Stimulated activated naive CD8-positive, alpha-beta T cell treated with anti-CD3 and anti-CD28 coated beads, Interleukin-15, Interleukin-2, amounts not matched to agents 100 ng/mL and 50 ng/mL, for 24 hours (primary cell): ENCODE measurements around the gene UBLCP1.
"Not testable (repeated sequence)": the region's sequence is repeated elsewhere in the genome, so short reads cannot be mapped to it uniquely, and the experiment has no call there.

Experiments used
- H3K27ac Mint-ChIP-seq: one replicate; pipeline ENCODE4 v1.8.0; 2021; ENCODE audit warnings: mild to moderate bottlenecking, mixed read lengths
- H3K27me3 Mint-ChIP-seq: one replicate; pipeline ENCODE4 v1.8.0; 2021; ENCODE audit warnings: mixed read lengths
- H3K36me3 Mint-ChIP-seq: one replicate; pipeline ENCODE4 v1.8.0; 2021; ENCODE audit warnings: low read depth, mixed read lengths
- H3K4me1 Mint-ChIP-seq: one replicate; pipeline ENCODE4 v1.8.0; 2021; ENCODE audit warnings: low read depth, mixed read lengths
- H3K4me3 Mint-ChIP-seq: one replicate; pipeline ENCODE4 v1.8.0; 2021; ENCODE audit warnings: mild to moderate bottlenecking, mixed read lengths
- H3K9me3 Mint-ChIP-seq: one replicate; pipeline ENCODE4 v1.8.0; 2021; ENCODE audit warnings: mixed read lengths

The UBLCP1 gene

DNA sequence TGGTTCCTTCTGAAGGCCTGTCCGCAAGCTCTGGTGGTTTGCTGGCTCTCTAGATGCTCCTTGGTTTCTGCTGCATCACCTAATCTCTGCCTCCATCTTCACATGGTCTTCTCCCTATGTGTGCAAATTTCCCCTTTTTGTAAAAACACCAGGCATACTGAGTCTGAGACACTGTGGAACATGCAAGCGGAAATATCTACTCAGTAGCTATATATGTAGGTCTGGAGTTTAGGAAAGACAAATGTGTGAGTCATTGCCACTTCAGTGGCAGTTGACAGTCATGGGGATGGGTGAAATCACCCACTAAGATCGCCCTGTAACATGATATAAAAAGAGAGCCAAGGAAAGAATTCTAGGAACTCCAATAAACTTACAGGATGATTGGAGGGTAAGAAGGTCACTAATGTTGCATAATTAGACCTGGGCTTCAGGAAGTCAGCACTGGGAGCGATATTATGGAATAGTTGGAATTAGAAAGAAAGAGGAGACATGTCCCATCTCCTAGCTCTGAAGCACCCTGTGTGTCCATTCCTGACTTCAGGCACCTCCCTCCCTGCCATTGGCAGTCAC, 22.7 kb upstream of the UBLCP1 start:
- peak overlapping the region; percentile 91 for H3K27ac Mint-ChIP-seq

GRCh38 chr5:159241946-159242552, 21.0 kb upstream of the UBLCP1 start:
- H3K27me3 Mint-ChIP-seq = peaks cover 6% of the 10 kb centered on the region
- peaks cover 44% of the 10 kb centered on the region for H3K4me1 Mint-ChIP-seq
- no peaks in the 10 kb centered on the region for H3K36me3 Mint-ChIP-seq
- peak overlapping the region; percentile 49 for H3K27ac Mint-ChIP-seq
- peak overlapping the region; percentile 23 for H3K4me3 Mint-ChIP-seq
- H3K9me3 Mint-ChIP-seq = no peaks in the 10 kb centered on the region

More for the DNA sequence above, 22.7 kb upstream of the UBLCP1 start:
- peaks cover 44% of the 10 kb centered on the region for H3K4me1 Mint-ChIP-seq
- H3K9me3 Mint-ChIP-seq = no peaks in the 10 kb centered on the region
- peak overlapping the region; percentile 60 for H3K4me3 Mint-ChIP-seq
- no peaks in the 10 kb centered on the region for H3K36me3 Mint-ChIP-seq
- no peaks in the 10 kb centered on the region for H3K27me3 Mint-ChIP-seq

DNA sequence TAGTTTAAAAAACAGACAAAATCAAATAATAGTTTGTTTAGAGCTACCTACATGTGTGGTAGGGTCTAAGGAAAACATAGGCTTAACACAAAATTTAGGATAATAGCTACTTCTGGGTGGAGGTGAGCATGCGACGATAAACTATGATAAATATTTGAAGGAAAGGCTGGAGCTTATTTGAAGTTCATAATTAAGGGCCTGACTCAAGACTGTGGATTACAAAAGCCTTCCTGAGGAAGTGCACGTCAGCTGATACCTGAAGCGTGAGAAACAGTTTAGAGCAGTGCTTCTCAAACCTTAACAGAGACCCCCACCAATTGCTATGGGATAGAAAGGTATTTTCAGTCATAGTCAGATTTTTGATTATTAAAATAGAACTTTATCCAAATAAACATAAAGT, 20.4 kb upstream of the UBLCP1 start:
- Mint-ChIP-seq H3K27me3 (peaks cover 6% of the 10 kb centered on the region), H3K4me3 (peak overlapping the region; percentile 23), H3K27ac (no peak overlapping the region), H3K36me3 (no peaks in the 10 kb centered on the region), H3K4me1 (peaks cover 44% of the 10 kb centered on the region), H3K9me3 (no peaks in the 10 kb centered on the region)

GRCh38 chr5:159243385-159243784, 19.7 kb upstream of the UBLCP1 start:
- Mint-ChIP-seq H3K4me1 (peaks cover 44% of the 10 kb centered on the region), H3K4me3 (no peak overlapping the region), H3K27me3 (peaks cover 10% of the 10 kb centered on the region), H3K9me3 (no peaks in the 10 kb centered on the region), H3K36me3 (no peaks in the 10 kb centered on the region), H3K27ac (no peak overlapping the region)

DNA sequence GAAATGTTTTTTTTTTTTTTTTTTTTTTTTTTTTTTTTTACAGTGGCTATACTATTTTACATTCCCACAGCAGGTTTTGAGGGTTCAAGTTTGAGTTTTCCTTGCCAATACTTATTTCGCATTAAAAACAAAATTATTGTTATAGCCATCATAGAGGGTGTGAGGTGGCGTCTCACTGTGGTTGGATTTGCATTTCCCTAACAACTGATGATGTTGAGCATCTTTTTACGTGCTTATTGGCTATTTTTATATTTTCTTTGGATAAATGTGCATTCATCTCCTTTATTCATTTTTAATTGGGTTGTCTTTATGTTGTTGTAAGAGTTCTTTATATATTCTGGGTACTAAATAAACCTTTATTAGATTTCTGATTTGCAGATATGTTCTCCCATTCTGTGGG, 18.9 kb upstream of the UBLCP1 start:
- H3K27ac Mint-ChIP-seq = no peak overlapping the region
- H3K4me3 Mint-ChIP-seq = no peak overlapping the region
- H3K27me3 Mint-ChIP-seq = peaks cover 17% of the 10 kb centered on the region
- no peaks in the 10 kb centered on the region for H3K9me3 Mint-ChIP-seq
- H3K36me3 Mint-ChIP-seq = no peaks in the 10 kb centered on the region
- peaks cover 42% of the 10 kb centered on the region for H3K4me1 Mint-ChIP-seq

DNA sequence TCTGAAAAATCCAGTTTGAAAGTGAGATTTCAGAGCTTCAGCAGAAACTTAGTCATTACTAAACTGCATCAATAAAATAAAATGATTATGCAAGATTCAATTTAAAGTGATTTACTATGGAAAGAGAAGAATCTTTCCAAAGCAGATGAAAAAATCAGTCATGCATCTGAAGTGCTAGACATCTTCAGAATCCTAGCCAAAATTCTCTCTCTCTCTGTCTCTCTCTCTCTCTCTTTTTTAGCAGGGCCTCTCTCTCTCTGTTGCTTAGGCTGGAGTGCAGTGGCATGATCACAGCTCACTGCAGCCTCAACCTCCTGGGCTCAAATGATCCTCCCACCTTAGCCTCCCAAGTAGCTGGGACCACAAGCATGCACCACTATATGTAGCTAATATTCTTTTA, 18.2 kb upstream of the UBLCP1 start:
- H3K36me3 Mint-ChIP-seq = no peaks in the 10 kb centered on the region
- H3K27ac Mint-ChIP-seq = no peak overlapping the region
- no peak overlapping the region for H3K4me3 Mint-ChIP-seq

DNA sequence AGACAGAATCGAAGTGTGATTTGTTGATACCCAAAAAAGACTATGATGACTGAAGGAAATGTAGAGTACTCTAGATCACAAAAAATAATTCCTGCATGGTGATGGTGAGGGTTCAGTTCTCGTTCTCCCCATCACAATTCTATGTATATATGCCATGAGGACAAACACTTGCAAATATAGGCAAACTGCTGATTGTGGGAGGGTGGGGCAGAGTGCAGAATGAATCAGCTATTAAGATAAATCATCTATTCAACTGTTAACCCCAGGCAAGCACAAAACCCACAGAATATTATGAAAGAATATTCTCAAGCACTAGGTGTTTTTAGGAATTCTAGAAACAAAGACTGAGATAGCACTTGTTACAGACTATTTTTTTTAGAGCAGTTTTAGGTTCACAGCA, 13.9 kb upstream of the UBLCP1 start:
- no peak overlapping the region for H3K4me3 Mint-ChIP-seq
- H3K36me3 Mint-ChIP-seq = no peaks in the 10 kb centered on the region
- H3K4me1 Mint-ChIP-seq = no peaks in the 10 kb centered on the region
- no peak overlapping the region for H3K27ac Mint-ChIP-seq
- no peaks in the 10 kb centered on the region for H3K9me3 Mint-ChIP-seq
- H3K27me3 Mint-ChIP-seq = peaks cover 22% of the 10 kb centered on the region

More for the DNA sequence above, 18.2 kb upstream of the UBLCP1 start:
- Mint-ChIP-seq H3K27me3 (peaks cover 20% of the 10 kb centered on the region), H3K9me3 (no peaks in the 10 kb centered on the region), H3K4me1 (peaks cover 35% of the 10 kb centered on the region)

GRCh38 chr5:159252195-159252594, 10.9 kb upstream of the UBLCP1 start:
- no peaks in the 10 kb centered on the region for H3K36me3 Mint-ChIP-seq
- no peak overlapping the region for H3K4me3 Mint-ChIP-seq
- H3K4me1 Mint-ChIP-seq = no peaks in the 10 kb centered on the region
- H3K9me3 Mint-ChIP-seq = no peaks in the 10 kb centered on the region
- H3K27me3 Mint-ChIP-seq = peaks cover 16% of the 10 kb centered on the region
- no peak overlapping the region for H3K27ac Mint-ChIP-seq

GRCh38 chr5:159257007-159257406, 6.1 kb upstream of the UBLCP1 start:
- Mint-ChIP-seq H3K36me3 (no peaks in the 10 kb centered on the region), H3K27ac (no peak overlapping the region), H3K9me3 (peaks cover 7% of the 10 kb centered on the region), H3K4me3 (no peak overlapping the region), H3K4me1 (peaks cover 3% of the 10 kb centered on the region), H3K27me3 (no peaks in the 10 kb centered on the region)

DNA sequence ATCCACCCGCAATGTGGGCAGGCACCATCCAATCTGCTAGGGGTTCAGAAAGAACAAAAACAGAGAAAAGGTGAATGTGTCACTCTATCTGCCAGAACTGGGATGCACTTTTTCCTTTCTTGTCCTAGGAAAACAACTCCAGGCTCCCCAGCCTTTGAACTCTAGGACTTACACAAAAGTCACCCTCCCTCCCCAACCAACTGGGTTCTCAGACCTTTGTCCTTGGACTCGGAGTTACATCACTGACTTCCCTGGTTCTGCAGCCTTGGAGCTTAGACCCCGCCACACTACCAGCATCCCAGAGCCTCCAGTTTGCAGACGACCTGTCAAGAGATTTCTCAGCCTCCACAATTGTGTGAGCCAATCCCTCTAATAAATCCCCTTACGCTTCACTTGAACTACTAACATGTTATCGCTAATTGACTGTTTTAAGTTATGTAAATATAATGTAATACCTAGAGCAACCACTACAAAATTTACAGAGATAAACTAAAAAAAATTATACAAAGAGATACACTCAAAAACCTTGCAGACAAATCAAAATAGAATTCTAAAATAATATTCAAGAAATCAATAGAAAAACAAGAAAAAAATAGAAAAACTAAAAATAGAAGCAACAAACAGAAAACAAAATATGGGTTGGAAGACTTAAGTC, 5.3 kb upstream of the UBLCP1 start:
- no peak overlapping the region for H3K27ac Mint-ChIP-seq
- no peaks in the 10 kb centered on the region for H3K27me3 Mint-ChIP-seq
- no peaks in the 10 kb centered on the region for H3K36me3 Mint-ChIP-seq
- peaks cover 7% of the 10 kb centered on the region for H3K9me3 Mint-ChIP-seq
- peaks cover 10% of the 10 kb centered on the region for H3K4me1 Mint-ChIP-seq
- no peak overlapping the region for H3K4me3 Mint-ChIP-seq

GRCh38 chr5:159258361-159258760, 4.7 kb upstream of the UBLCP1 start:
- Mint-ChIP-seq H3K4me1 (peaks cover 11% of the 10 kb centered on the region), H3K36me3 (no peaks in the 10 kb centered on the region), H3K27ac (no peak overlapping the region), H3K4me3 (no peak overlapping the region), H3K27me3 (no peaks in the 10 kb centered on the region), H3K9me3 (peaks cover 7% of the 10 kb centered on the region)

DNA sequence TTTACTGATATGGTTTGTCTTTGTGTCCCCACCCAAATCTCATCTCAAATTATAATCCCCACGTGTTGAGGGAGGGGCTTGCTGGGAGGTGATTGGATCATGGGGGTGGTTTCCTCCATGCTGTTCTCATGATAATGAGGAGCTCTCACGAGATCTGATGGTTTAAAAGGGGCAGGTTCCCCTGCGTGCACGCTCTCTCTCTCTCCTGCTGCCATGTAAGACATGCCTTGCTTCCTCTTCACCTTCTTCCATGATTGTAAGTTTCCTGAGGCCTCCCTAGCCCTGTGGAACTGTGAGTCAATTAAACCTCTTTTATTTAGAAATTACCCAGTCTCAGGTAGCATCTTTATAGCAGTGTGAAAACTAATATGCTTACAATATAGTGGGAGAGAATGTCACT, 2.9 kb upstream of the UBLCP1 start:
- H3K27ac Mint-ChIP-seq, H3K4me3 Mint-ChIP-seq, H3K36me3 Mint-ChIP-seq, H3K9me3 Mint-ChIP-seq, H3K27me3 Mint-ChIP-seq: not testable (repeated sequence)
- H3K4me1 Mint-ChIP-seq = peaks cover 25% of the 10 kb centered on the region

GRCh38 chr5:159262472-159262858, 625 bp upstream of the UBLCP1 start:
- Mint-ChIP-seq H3K9me3 (peaks cover 7% of the 10 kb centered on the region), H3K4me3 (peak overlapping the region; percentile 95), H3K27me3 (no peaks in the 10 kb centered on the region), H3K27ac (peak overlapping the region; percentile 92), H3K4me1 (peaks cover 30% of the 10 kb centered on the region), H3K36me3 (peaks cover 25% of the 10 kb centered on the region)

DNA sequence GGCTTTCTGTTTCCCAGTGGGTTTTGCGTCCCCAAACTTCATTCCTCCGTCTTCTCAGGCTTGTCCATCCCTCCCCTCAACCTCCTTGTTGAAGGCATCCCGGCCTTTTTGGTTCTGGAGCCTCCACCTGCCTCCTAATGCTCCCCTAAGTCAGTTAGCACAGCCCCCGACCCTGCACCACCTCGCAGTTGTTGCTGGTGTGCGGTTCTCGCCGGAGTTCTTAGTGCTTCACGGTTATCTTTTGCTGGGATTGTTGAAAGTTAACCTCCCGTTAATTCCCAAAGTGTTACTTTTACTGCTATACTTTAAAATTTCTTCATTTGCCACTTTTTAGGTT, 447 bp downstream of the UBLCP1 start:
- peak overlapping the region; percentile 92 for H3K27ac Mint-ChIP-seq
- peaks cover 35% of the 10 kb centered on the region for H3K4me1 Mint-ChIP-seq
- no peaks in the 10 kb centered on the region for H3K27me3 Mint-ChIP-seq
- H3K4me3 Mint-ChIP-seq = peak overlapping the region; percentile 95
- peaks cover 7% of the 10 kb centered on the region for H3K9me3 Mint-ChIP-seq
- peaks cover 33% of the 10 kb centered on the region for H3K36me3 Mint-ChIP-seq

DNA sequence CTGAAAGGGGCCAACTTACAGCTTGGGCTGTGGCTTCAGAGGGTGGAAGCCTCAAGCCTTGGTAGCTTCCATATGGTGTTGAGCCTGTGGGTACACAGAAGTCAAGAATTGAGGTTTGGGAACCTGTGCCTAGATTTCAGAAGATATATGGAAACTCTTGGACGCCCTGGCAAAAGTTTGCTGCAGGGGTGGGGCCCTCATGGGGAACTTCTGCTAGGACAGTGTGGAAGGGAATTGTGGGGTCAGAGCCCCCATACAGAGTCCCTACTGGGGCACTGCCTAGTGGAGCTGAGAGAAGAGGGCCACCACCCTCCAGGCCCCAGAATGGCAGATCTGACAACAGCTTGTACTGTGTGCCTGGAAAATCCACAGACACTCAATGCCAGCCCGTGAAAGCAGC, 3.7 kb downstream of the UBLCP1 start:
- Mint-ChIP-seq H3K36me3 (peaks cover 54% of the 10 kb centered on the region), H3K4me1 (peaks cover 50% of the 10 kb centered on the region)
- H3K27me3 Mint-ChIP-seq, H3K9me3 Mint-ChIP-seq, H3K4me3 Mint-ChIP-seq, H3K27ac Mint-ChIP-seq: not testable (repeated sequence)

DNA sequence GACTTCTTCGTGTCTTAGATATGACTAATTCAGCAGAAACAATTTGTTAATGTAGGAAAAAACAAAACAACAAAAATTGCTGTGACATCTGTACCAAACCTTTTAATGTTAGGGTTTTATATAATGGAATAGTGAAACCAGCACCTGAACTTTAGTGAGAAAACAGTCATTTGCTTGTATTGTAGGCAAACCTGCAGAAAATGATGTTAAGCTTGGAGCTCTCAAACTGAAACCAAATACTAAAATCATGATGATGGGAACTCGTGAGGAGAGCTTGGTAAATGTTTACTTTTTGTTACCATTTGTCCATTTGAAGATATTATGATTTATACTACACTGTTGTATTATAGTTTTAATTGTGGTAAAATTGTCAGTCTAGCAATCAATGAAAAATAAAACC, 6.6 kb downstream of the UBLCP1 start:
- no peaks in the 10 kb centered on the region for H3K9me3 Mint-ChIP-seq
- H3K4me3 Mint-ChIP-seq = no peak overlapping the region
- H3K27ac Mint-ChIP-seq = no peak overlapping the region
- H3K4me1 Mint-ChIP-seq = peaks cover 27% of the 10 kb centered on the region
- H3K27me3 Mint-ChIP-seq = no peaks in the 10 kb centered on the region
- H3K36me3 Mint-ChIP-seq = peaks cover 68% of the 10 kb centered on the region
